Panc1 (cell line): ENCODE measurements around the gene VAV3. TPM values are rescaled to one million over a fixed set of nuclear protein-coding genes. Genes with fewer than 3 reads are reported as not detected.

Experiments
- ATAC-seq: fragments of 200-7000 bp; cut with Tn5 transposase; 2 replicates; pipeline ENCODE4 v1.9.1; 2020; ENCODE audit warnings: mild to moderate bottlenecking, moderate library complexity
- BruUV-seq: library from RNA; stranded (reverse); fragments of 400-500 nt; replicated peaks from 2 replicates; lab custom pipeline; 2021; lab: Mats Ljungman, UMichigan
- CTCF ChIA-PET: fragments of 300-600 bp; sonication (Branson Sonifier 250); formaldehyde crosslinking; loops from one replicate; lab custom pipeline; 2022; ENCODE audit warnings: antibody characterized with exemption; lab: Charles Lee
- POLR2A ChIA-PET: fragments of 300-600 bp; sonication (Branson Sonifier 250); formaldehyde crosslinking; loops from one replicate; lab custom pipeline; 2022; ENCODE audit warnings: antibody characterized with exemption; lab: Charles Lee
- DNase-seq: peaks from one replicate; pipeline ENCODE4 v3.0.0-alpha.2; 2010; ENCODE audit warnings: low read depth, low spot score
- H3K27ac ChIP-seq: 2 replicates; pipeline ENCODE4 v1.5.1; 2011; ENCODE audit warnings: mild to moderate bottlenecking, low read length, inconsistent platforms
- H3K27me3 ChIP-seq: fragments of 200-500 bp; sonication (Bioruptor generic); 2 replicates; pipeline ENCODE4 v1.6.0; 2014; ENCODE audit warnings: low read length, inconsistent platforms; ENCODE audit not compliant: control insufficient read depth, insufficient read depth
- H3K36me3 ChIP-seq: fragments of 200-500 bp; sonication (Bioruptor generic); 2 replicates; pipeline ENCODE4 v1.5.1; 2014; ENCODE audit warnings: inconsistent platforms, mild to moderate bottlenecking, low read length, moderate library complexity; ENCODE audit not compliant: control insufficient read depth, insufficient read depth
- H3K4me1 ChIP-seq: 2 replicates; pipeline ENCODE4 v1.5.1; 2011; ENCODE audit warnings: inconsistent platforms, mild to moderate bottlenecking, low read length, moderate library complexity; ENCODE audit not compliant: control insufficient read depth, insufficient read depth
- H3K4me3 ChIP-seq, 2 experiments: 2 replicates each; pipeline ENCODE4 v1.5.1; 2011 to 2012; ENCODE audit warnings: low read depth in 2 of 2, low read length in 2 of 2, mild to moderate bottlenecking in 2 of 2, inconsistent platforms in 1 of 2, moderate library complexity in 1 of 2
- H3K9me3 ChIP-seq: fragments of 200-500 bp; sonication (Bioruptor generic); 2 replicates; pipeline ENCODE4 v1.5.1; 2014; ENCODE audit warnings: low read depth, mild to moderate bottlenecking, inconsistent platforms, low read length, moderate library complexity; ENCODE audit not compliant: control insufficient read depth, insufficient read depth
- CTCF ChIP-seq: fragments of 450-650 bp; IDR thresholded peaks from 2 replicates; pipeline ENCODE4 v1.5.1; 2017; ENCODE audit warnings: mild to moderate bottlenecking
- POLR2AphosphoS5 ChIP-seq: IDR thresholded peaks from 2 replicates; pipeline ENCODE4 v1.6.1; 2012; ENCODE audit warnings: mild to moderate bottlenecking, low read depth, low read length, moderate library complexity
- REST ChIP-seq, 2 experiments: IDR thresholded peaks; 2 replicates each; pipeline ENCODE4 v1.6.1; 2011 to 2012; ENCODE audit warnings: low read depth in 2 of 2, control low read depth in 1 of 2, low read length in 1 of 2, mild to moderate bottlenecking in 1 of 2, moderate library complexity in 1 of 2; ENCODE audit not compliant: insufficient read depth in 1 of 2
- SIN3A ChIP-seq: IDR thresholded peaks from 2 replicates; pipeline ENCODE4 v1.6.1; 2012; ENCODE audit warnings: low read depth, mild to moderate bottlenecking, low read length, moderate library complexity, borderline replicate concordance; ENCODE audit not compliant: insufficient read depth
- TCF7L2 ChIP-seq: IDR thresholded peaks from 2 replicates; pipeline ENCODE4 v1.6.1; 2011; ENCODE audit warnings: mild to moderate bottlenecking, low read depth, low read length, inconsistent platforms
- in situ Hi-C: cut with HindIII; loops from 2 replicates; pipeline ENCODE4 v1.10.0; 2016; ENCODE audit warnings: low sequenced_read_pairs, low pct_unique_long_range_greater_than_20kb
- intact Hi-C: fragments of 100-400 bp; cut with micrococcal nuclease; formaldehyde crosslinking; loops from one replicate; pipeline ENCODE4 v1.10.0; 2022; ENCODE audit not compliant: unreplicated experiment
- total RNA-seq: library from RNA; stranded (reverse); gene quantifications from one replicate; pipeline ENCODE4 v1.2.1, GENCODE V29; 2021; ENCODE audit not compliant: unreplicated experiment

Gene VAV3
- total RNA-seq, 1 experiment from 2014 or later = 0.23 TPM

DNA sequence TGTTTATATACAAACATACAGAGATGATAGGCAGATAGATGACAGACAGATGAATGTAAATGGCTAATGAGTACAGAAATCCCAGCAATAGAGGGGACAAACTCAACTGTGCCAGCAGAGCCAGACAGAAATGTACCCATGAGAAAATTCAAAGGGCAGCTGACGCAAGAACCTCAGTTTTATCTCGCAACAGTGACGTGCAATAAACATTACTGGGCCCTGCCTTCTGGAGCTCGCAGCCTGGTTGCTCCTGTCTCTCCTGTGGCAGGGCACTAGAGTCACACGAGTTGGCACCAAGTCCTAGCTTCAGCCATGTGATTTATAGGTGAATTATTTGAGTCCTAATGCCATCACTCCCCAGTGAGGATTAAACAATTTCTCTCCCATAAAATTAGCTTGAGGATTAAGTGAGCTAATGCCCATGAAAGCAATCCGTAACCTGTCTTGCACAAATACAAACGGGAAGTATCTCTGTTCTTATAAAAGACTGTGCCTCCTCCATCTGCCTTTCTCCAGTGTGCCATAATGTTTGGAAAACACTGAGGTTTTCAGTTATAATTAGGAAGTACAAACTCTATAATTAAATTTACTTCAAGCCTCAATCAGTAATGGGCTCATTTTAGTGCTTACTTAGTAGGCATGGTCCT is 50.7 kb downstream of the VAV3 start:
- POLR2A ChIA-PET = no interaction called here
- DNase-seq (no peak), ATAC-seq (no peak)
- TF ChIP-seq TCF7L2 = no peak
- no peak for TF ChIP-seq SIN3A
- no peak for TF ChIP-seq POLR2AphosphoS5
- TF ChIP-seq REST (IDR thresholded peaks at IDR 0.05; ENCODE audit: insufficient read depth in 1 of 2, low read depth in 2 of 2, low read length in 1 of 2) = no peak
- TF ChIP-seq CTCF = no peak
- CTCF ChIA-PET = no interaction called here
- Histone ChIP-seq H3K4me1 (no peaks in the 10 kb centered on the region), H3K27me3 (no peaks in the 10 kb centered on the region), H3K27ac (no peak overlapping the region), H3K4me3 (no peak overlapping the region), H3K36me3 (no peaks in the 10 kb centered on the region), H3K9me3 (no peaks in the 10 kb centered on the region)
- in situ Hi-C loops = no loop called here
- intact Hi-C loops = no loop called here
- no TSS peak for BruUV-seq

GRCh38 chr1:107912656-107913055 is 52.3 kb downstream of the VAV3 start:
- in situ Hi-C loops (no loop called here), intact Hi-C loops (no loop called here)
- ATAC-seq (no peak), DNase-seq (no peak)
- Histone ChIP-seq H3K27ac (no peak overlapping the region), H3K9me3 (no peaks in the 10 kb centered on the region), H3K4me3 (no peak overlapping the region), H3K27me3 (no peaks in the 10 kb centered on the region), H3K36me3 (no peaks in the 10 kb centered on the region), H3K4me1 (no peaks in the 10 kb centered on the region)
- ChIA-PET CTCF (no interaction called here), POLR2A (no interaction called here)
- no peak for TF ChIP-seq SIN3A
- TF ChIP-seq TCF7L2 = no peak
- TF ChIP-seq POLR2AphosphoS5 = no peak
- no peak for TF ChIP-seq CTCF
- no peak for TF ChIP-seq REST (IDR thresholded peaks at IDR 0.05; ENCODE audit: insufficient read depth in 1 of 2, low read depth in 2 of 2, low read length in 1 of 2)
- no TSS peak for BruUV-seq
